Spinal cord (tissue), 10 donors: Measurements from ENCODE around the gene NFYC. TPM values are rescaled to one million over a fixed set of nuclear protein-coding genes. Genes with fewer than 3 reads are reported as not detected.

Experiments used
- DNase-seq, 6 donors: peaks; one replicate each; pipeline versions ENCODE4 v3.0.0 to v3.0.0-alpha.2; 2013 to 2015; ENCODE audit warnings: low spot score in 6 of 6, low read depth in 4 of 6
- H3K27ac ChIP-seq: one replicate; pipeline ENCODE4 v1.5.1; 2013; ENCODE audit warnings: low read depth, low read length, control low read depth
- H3K27me3 ChIP-seq: one replicate; pipeline ENCODE4 v1.6.1; 2013; ENCODE audit warnings: low read length; ENCODE audit not compliant: control insufficient read depth, insufficient read depth
- H3K36me3 ChIP-seq: one replicate; pipeline ENCODE4 v1.6.1; 2013; ENCODE audit warnings: low read length; ENCODE audit not compliant: control insufficient read depth, insufficient read depth
- H3K4me1 ChIP-seq: one replicate; pipeline ENCODE4 v1.6.1; 2013; ENCODE audit warnings: low read length; ENCODE audit not compliant: control insufficient read depth, insufficient read depth
- H3K4me3 ChIP-seq: one replicate; pipeline ENCODE4 v1.5.1; 2013; ENCODE audit warnings: low read depth, low read length, control low read depth
- H3K9me3 ChIP-seq: one replicate; pipeline ENCODE4 v1.6.1; 2013; ENCODE audit warnings: low read length; ENCODE audit not compliant: control insufficient read depth, insufficient read depth
- WGBS: methylation state at CpG from one replicate; pipeline ENCODE4 v1.1.5; 2013; ENCODE audit warnings: missing lambda C conversion rate; ENCODE audit not compliant: insufficient coverage; 5-methylcytosine and 5-hydroxymethylcytosine counted together
- polyA plus RNA-seq, 2 donors: library from polyadenylated mRNA; unstranded; fragments of 120-200 nt; gene quantifications; one replicate each; pipeline ENCODE4 v1.2.1, GENCODE V29; 2013; ENCODE audit not compliant: insufficient read length in 2 of 2
- total RNA-seq, 2 donors: library from RNA; depleted of rRNA in 1 of 2; stranded (reverse); fragments of 120-200 nt in 1 of 2; fragments of >200 nt in 1 of 2; gene quantifications; one replicate each; pipeline versions ENCODE4 v1.2.3 to v1.2.4, GENCODE V29; 2013 to 2014
- donor health status: healthy.

The NFYC gene
- total and polyA plus RNA-seq, 4 donors: 36.4 to 82.8 (median 59.0) TPM

GRCh38 chr1:40652468-40652867 lies 39.0 kb upstream of the NFYC start:
- H3K4me3 ChIP-seq: no peak overlapping the region
- no peak for DNase-seq
- 82% methylated on average over 5 of the region's 5 CpGs for WGBS
- no peak overlapping the region for H3K27ac ChIP-seq
- H3K36me3 ChIP-seq: no peaks in the 10 kb centered on the region
- H3K4me1 ChIP-seq: peaks cover 39% of the 10 kb centered on the region
- H3K27me3 ChIP-seq: no peaks in the 10 kb centered on the region
- no peaks in the 10 kb centered on the region for H3K9me3 ChIP-seq

DNA sequence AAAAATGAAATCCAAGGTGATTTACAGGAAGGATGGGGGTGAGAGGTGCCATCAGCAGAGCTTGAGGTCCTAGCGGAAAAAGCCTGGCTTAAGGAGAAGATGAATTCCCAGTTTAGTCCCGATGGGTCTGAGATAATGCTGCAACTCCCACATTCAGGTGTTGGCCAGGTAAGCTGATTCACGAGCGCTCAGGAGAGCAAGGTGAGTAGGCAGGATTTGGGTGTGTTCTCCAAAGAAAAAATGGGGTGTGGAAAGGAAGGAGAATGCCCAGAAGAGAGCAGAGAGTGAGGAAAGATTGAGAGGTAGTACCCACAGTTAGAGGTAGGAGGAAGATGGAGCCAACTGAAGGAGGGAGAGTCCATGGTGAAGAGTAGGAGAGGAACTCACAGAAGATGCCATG lies 38.5 kb upstream of the NFYC start:
- Histone ChIP-seq H3K4me3 (no peak overlapping the region), H3K27me3 (no peaks in the 10 kb centered on the region), H3K27ac (no peak overlapping the region), H3K9me3 (no peaks in the 10 kb centered on the region), H3K36me3 (no peaks in the 10 kb centered on the region), H3K4me1 (peaks cover 39% of the 10 kb centered on the region)
- 95% methylated on average over 4 of the region's 4 CpGs for WGBS
- DNase-seq: no peak

DNA sequence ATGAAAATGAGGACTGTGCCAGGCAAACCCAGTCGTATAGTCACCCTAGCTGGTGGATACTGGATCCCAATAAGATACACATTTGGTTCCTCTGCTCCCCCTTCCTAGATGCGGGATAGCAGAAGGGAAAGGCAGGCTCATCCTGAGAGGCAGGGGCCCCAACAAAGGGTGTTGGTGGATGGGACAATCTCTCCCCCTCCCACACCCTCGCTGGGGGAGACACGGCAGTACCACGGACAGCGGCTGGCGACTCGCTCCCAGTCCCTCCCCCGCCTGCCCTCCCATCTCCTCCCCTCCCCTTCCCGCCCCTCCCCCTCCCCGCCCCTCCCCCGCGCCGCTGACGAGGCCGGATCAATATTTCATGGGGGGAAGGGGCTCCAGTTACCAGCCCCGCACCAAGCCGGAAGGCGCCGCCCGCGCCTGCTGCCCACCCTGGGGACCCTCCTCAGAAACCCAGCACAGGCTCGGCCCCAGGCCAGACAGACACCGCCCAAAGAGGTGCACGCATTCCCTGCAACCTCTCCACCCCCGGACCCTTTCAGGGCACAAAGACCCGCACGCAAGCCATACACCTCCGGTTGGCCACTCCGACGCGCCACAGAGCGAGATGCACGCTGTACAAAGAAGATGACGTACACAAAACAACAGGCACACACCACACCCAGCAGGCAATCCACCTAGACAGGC lies 37.5 kb upstream of the NFYC start:
- H3K4me1 ChIP-seq: peaks cover 34% of the 10 kb centered on the region
- WGBS: 6% methylated on average over 20 of the region's 35 CpGs
- DNase-seq: peak in 2 of 6 donors; percentile 51 to 88
- H3K27me3 ChIP-seq: no peaks in the 10 kb centered on the region
- peak overlapping the region; percentile 4 for H3K4me3 ChIP-seq
- no peaks in the 10 kb centered on the region for H3K9me3 ChIP-seq
- no peak overlapping the region for H3K27ac ChIP-seq
- H3K36me3 ChIP-seq: no peaks in the 10 kb centered on the region

- Histone ChIP-seq H3K27me3 (no peaks in the 10 kb centered on the region), H3K4me3 (no peak overlapping the region), H3K36me3 (no peaks in the 10 kb centered on the region), H3K9me3 (no peaks in the 10 kb centered on the region), H3K4me1 (peaks cover 25% of the 10 kb centered on the region), H3K27ac (no peak overlapping the region)
- WGBS: 90% methylated on average over 2 of the region's 7 CpGs
- no peak for DNase-seq
Measured at GRCh38 chr1:40657046-40657445, 34.5 kb upstream of the NFYC start.

DNA sequence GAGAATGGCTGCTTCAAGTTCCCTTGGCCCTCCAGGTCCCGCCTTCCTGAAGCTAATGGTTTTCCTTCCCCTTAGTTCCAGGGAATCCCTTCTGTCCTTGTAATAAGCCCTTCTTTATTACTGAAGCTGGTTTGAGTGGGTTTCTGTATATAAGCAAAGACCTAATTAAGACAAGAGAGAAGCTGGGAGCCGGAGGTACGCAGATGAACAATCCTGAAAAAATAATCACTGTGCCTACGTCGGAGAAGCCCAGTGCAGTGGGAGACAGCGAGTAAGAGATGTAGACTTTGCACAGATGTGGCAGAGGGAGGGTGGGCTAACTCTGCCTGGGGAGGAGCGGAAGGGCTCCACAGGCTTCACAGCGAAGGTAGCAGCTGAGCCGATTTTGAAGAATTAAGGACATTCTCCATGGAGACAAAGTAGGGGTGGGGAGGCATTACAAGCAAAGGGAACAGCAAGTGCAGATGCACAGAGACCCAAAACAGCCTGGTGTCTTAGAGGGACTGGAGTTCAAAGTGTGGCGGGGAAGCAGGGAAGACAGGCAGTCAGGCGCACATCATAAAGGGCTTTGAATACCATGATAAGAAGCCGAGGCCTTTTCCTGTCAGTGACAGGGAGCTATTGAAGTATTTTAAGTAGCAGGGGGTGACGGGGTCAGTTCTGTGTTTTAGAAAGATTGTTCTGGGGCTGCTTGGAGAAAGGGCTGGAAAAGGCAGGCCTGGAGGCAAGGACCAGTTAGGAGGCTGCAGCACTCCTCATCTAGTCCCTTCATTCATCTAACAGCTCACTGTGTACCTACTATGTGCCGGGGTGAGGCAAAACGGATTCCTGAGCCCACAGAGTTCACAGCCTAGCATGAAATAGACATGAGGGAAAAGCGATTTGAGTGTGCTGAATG lies 32.5 kb upstream of the NFYC start:
- Histone ChIP-seq H3K4me1 (peaks cover 31% of the 10 kb centered on the region), H3K4me3 (no peak overlapping the region), H3K36me3 (no peaks in the 10 kb centered on the region), H3K9me3 (no peaks in the 10 kb centered on the region), H3K27ac (no peak overlapping the region), H3K27me3 (no peaks in the 10 kb centered on the region)
- peak in 1 of 6 donors; percentile 75 for DNase-seq
- 60% methylated on average over 14 of the region's 16 CpGs for WGBS

DNA sequence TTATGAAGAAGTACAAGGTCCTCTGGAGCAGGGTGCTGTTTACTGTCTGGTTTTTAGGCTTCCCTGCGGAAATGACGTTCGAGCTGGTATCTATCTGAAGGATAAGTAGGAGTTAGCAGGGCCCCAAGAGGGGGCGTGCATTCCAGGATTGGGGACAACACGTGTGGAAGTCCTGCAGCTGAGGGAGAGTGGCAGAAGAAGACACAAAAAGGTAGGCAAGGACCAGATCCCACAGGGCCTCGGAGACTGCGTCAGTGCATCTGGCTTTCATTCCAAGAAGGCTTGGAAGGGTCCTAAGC lies 31.9 kb upstream of the NFYC start:
- no peaks in the 10 kb centered on the region for H3K36me3 ChIP-seq
- H3K27me3 ChIP-seq: no peaks in the 10 kb centered on the region
- no peak overlapping the region for H3K4me3 ChIP-seq
- no peaks in the 10 kb centered on the region for H3K9me3 ChIP-seq
- WGBS: 76% methylated on average over 7 of the region's 7 CpGs
- H3K4me1 ChIP-seq: peaks cover 33% of the 10 kb centered on the region
- H3K27ac ChIP-seq: no peak overlapping the region
- DNase-seq: no peak

- H3K4me1 ChIP-seq: peaks cover 35% of the 10 kb centered on the region
- WGBS: 61% methylated on average over 5 of the region's 5 CpGs
Measured at GRCh38 chr1:40661678-40662077, 29.8 kb upstream of the NFYC start.

GRCh38 chr1:40662151-40662550 lies 29.4 kb upstream of the NFYC start:
- WGBS: 83% methylated on average over 6 of the region's 6 CpGs
- no peak overlapping the region for H3K27ac ChIP-seq
- no peak for DNase-seq
- peaks cover 35% of the 10 kb centered on the region for H3K4me1 ChIP-seq
- H3K9me3 ChIP-seq: no peaks in the 10 kb centered on the region
- H3K27me3 ChIP-seq: no peaks in the 10 kb centered on the region
- no peak overlapping the region for H3K4me3 ChIP-seq
- H3K36me3 ChIP-seq: no peaks in the 10 kb centered on the region

More at GRCh38 chr1:40661678-40662077, 29.8 kb upstream of the NFYC start:
- Histone ChIP-seq H3K27ac (no peak overlapping the region), H3K36me3 (no peaks in the 10 kb centered on the region), H3K4me3 (no peak overlapping the region), H3K9me3 (no peaks in the 10 kb centered on the region), H3K27me3 (no peaks in the 10 kb centered on the region)
- DNase-seq: no peak

DNA sequence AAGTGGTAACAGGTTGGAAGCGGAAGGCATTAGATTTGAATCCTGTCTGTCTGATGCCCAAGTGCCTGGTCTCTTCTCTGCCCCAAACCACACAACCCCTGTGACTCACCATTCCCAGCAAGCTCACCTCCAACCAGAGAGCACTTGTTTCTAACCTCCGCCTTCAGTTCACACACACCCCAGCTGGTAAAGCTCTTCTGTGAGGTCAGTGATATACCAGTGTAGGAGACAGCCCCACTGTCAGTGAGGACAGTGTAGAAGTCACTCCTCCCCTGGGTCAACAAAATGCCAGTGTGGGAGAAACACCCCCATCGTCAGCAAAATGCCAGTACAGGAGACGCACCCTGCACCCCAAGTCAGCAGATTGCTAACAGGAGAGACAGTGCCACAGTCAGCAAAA lies 28.6 kb upstream of the NFYC start:
- no peak for DNase-seq
- no peaks in the 10 kb centered on the region for H3K36me3 ChIP-seq
- H3K4me1 ChIP-seq: peaks cover 35% of the 10 kb centered on the region
- H3K9me3 ChIP-seq: no peaks in the 10 kb centered on the region
- no peak overlapping the region for H3K4me3 ChIP-seq
- H3K27ac ChIP-seq: no peak overlapping the region
- whole genome bisulfite sequencing: 40% methylated on average over 2 of the region's 4 CpGs
- H3K27me3 ChIP-seq: no peaks in the 10 kb centered on the region
